NB4 (cell line): Measurements from ENCODE around the gene MTHFD1L.

Experiments used
- CTCF ChIP-seq: IDR thresholded peaks from one replicate; pipeline ENCODE4 v1.5.1; 2012; ENCODE audit warnings: low read depth, low read length
- MYC ChIP-seq: IDR thresholded peaks from 2 replicates; pipeline ENCODE4 v1.6.1; 2011; ENCODE audit warnings: low read depth, low read length
- POLR2A ChIP-seq: IDR thresholded peaks from 2 replicates; pipeline ENCODE4 v1.6.1; 2011; ENCODE audit warnings: mild to moderate bottlenecking; ENCODE audit not compliant: insufficient read length; ENCODE audit errors: extremely low read depth

- TF ChIP-seq CTCF = no peak
- TF ChIP-seq POLR2A = no peak
- TF ChIP-seq MYC = no peak
Observed at GRCh38 chr6:150863213-150863928, 2.1 kb upstream of the MTHFD1L start.
